K562 (cell line): ENCODE results near the gene INTS1. TPM values are rescaled to one million over a fixed set of nuclear protein-coding genes. Genes with fewer than 3 reads are reported as not detected.

Source experiments
- ATAC-seq: fragments of 200-7000 bp; cut with Tn5 transposase; 3 replicates; pipeline ENCODE4 v1.9.1; 2020; ENCODE audit warnings: moderate library complexity
- BruUV-seq: library from RNA; stranded (reverse); fragments of 400-500 nt; replicated peaks from 2 replicates; lab custom pipeline; 2021; lab: Mats Ljungman, UMichigan
- CTCF ChIA-PET: fragments of 300-600 bp; formaldehyde crosslinking; extraction: SDS; loops from one replicate; lab custom pipeline; 2021; ENCODE audit warnings: low intra/inter-chr PET ratio; lab: Yijun Ruan, JAX
- POLR2A ChIA-PET: fragments of 300-600, 350-650 bp; sonication (Branson Sonifier 250); formaldehyde crosslinking; extraction: SDS; loops from one replicate; lab custom pipeline; 2021; ENCODE audit warnings: antibody characterized with exemption, inconsistent platforms; lab: Yijun Ruan, JAX
- DNase-seq, 4 experiments: peaks; one replicate each; pipeline versions ENCODE4 v3.0.0 to v3.0.0-alpha.2; 2011 to 2018; ENCODE audit warnings: low spot score in 3 of 4, mixed read lengths in 3 of 4; ENCODE audit errors: extremely low read depth in 1 of 4
- FAIRE-seq: peaks from 2 replicates; lab custom pipeline; 2011; peaks lifted over from hg19 to GRCh38; lab: Jason Lieb, UNC
- H2AFZ ChIP-seq: 2 replicates; pipeline ENCODE4 v1.6.0; 2011; ENCODE audit warnings: low read depth, low read length, control low read depth, inconsistent platforms
- H3K27ac ChIP-seq: fragments of 200-600 bp; 3 replicates; pipeline ENCODE4 v1.8.0; 2011; ENCODE audit warnings: low read depth, mild to moderate bottlenecking, control low read depth, inconsistent platforms, low read length, moderate library complexity, mixed read lengths; ENCODE audit errors: extremely low read depth
- H3K27me3 ChIP-seq, 2 experiments: fragments of 300-600 bp in 1 of 2; 2 replicates in 1 of 2; 3 replicates in 1 of 2; pipeline versions ENCODE4 v1.6.0 to v1.8.0; 2011; ENCODE audit warnings: inconsistent platforms in 2 of 2, low read length in 2 of 2, mild to moderate bottlenecking in 1 of 2, mixed read lengths in 1 of 2, moderate library complexity in 1 of 2; ENCODE audit not compliant: control insufficient read depth in 2 of 2, insufficient read depth in 2 of 2
- H3K36me3 ChIP-seq: fragments of 300-600 bp; 3 replicates; pipeline ENCODE4 v1.8.0; 2011; ENCODE audit warnings: mild to moderate bottlenecking, low read length, inconsistent platforms; ENCODE audit not compliant: control insufficient read depth, insufficient read depth
- H3K4me1 ChIP-seq, 2 experiments: fragments of 200-600 bp in 1 of 2; replicated peaks in 1 of 2; 2 replicates in 1 of 2; 3 replicates in 1 of 2; pipeline versions ENCODE4 v1.5.1 to v1.8.0; 2011; ENCODE audit warnings: inconsistent platforms in 2 of 2, low read length in 2 of 2, mild to moderate bottlenecking in 1 of 2, mixed read lengths in 1 of 2, moderate library complexity in 1 of 2; ENCODE audit not compliant: control insufficient read depth in 2 of 2, insufficient read depth in 2 of 2
- H3K4me2 ChIP-seq: 2 replicates; pipeline ENCODE4 v1.6.1; 2011; ENCODE audit warnings: low read length, control low read depth, inconsistent platforms, mixed read lengths; ENCODE audit not compliant: insufficient read depth
- H3K4me3 ChIP-seq: fragments of 200-600 bp; sonication (generic), shearing (Covaris generic); 2 replicates; pipeline ENCODE4 v1.5.1; 2016; ENCODE audit warnings: control low read depth, inconsistent platforms
- H3K79me2 ChIP-seq: fragments of 200-600 bp; 3 replicates; pipeline ENCODE4 v1.8.0; 2011; ENCODE audit warnings: low read length, inconsistent platforms; ENCODE audit not compliant: control insufficient read depth, insufficient read depth
- H3K9ac ChIP-seq, 2 experiments: 2 replicates each; pipeline versions ENCODE4 v1.6.0 to v1.6.1; 2011; ENCODE audit warnings: low read depth in 2 of 2, low read length in 2 of 2, control low read depth in 1 of 2, inconsistent platforms in 1 of 2, mild to moderate bottlenecking in 1 of 2, mixed read lengths in 1 of 2; ENCODE audit not compliant: insufficient read depth in 1 of 2
- H3K9me1 ChIP-seq: one replicate; pipeline ENCODE4 v1.6.0; 2011; ENCODE audit warnings: inconsistent platforms, mild to moderate bottlenecking, low read length, moderate library complexity; ENCODE audit not compliant: control insufficient read depth, insufficient read depth
- H3K9me3 ChIP-seq: replicated peaks from 2 replicates; pipeline ENCODE4 v1.5.1; 2011; ENCODE audit warnings: low read depth, low read length, inconsistent platforms; ENCODE audit not compliant: control insufficient read depth, insufficient read depth
- H4K20me1 ChIP-seq: replicated peaks from 2 replicates; pipeline ENCODE4 v1.6.1; 2011; ENCODE audit warnings: low read length, inconsistent platforms, mixed read lengths; ENCODE audit not compliant: control insufficient read depth, insufficient read depth
- CHD7 ChIP-seq: fragments of 200-600 bp; sonication (generic); IDR thresholded peaks from one replicate; pipeline ENCODE4 v1.6.1; 2012; ENCODE audit warnings: mild to moderate bottlenecking, low read depth, low read length, inconsistent platforms
- FOS ChIP-seq: IDR thresholded peaks from 3 replicates; pipeline ENCODE4 v1.6.1; 2011; ENCODE audit not compliant: insufficient read length; ENCODE audit errors: extremely low read depth
- POLR2G ChIP-seq: fragments of 200-400 bp; formaldehyde crosslinking; IDR thresholded peaks from 2 replicates; pipeline ENCODE4 v1.6.1; 2017; ENCODE audit warnings: low read depth, mild to moderate bottlenecking, antibody characterized with exemption, low read length, moderate library complexity
- RBM22 ChIP-seq: fragments of 200-400 bp; formaldehyde crosslinking; IDR thresholded peaks from 2 replicates; pipeline ENCODE4 v1.6.1; 2018; ENCODE audit warnings: low read length, low read depth; ENCODE audit not compliant: poor library complexity, severe bottlenecking
- TFAP4 ChIP-seq: sonication (generic); formaldehyde crosslinking; IDR thresholded peaks from 2 replicates; pipeline ENCODE4 v1.8.0; 2022; ENCODE audit warnings: missing genetic modification reagents, mild to moderate bottlenecking, moderate library complexity, borderline replicate concordance
- ZNF586 ChIP-seq: fragments of 450-650 bp; formaldehyde crosslinking; conservative IDR thresholded peaks from 2 replicates; pipeline ENCODE4 v1.4.0; 2020; ENCODE audit warnings: mild to moderate bottlenecking, moderate library complexity
- ZNF778 ChIP-seq: fragments of 450-650 bp; formaldehyde crosslinking; IDR thresholded peaks from 2 replicates; pipeline ENCODE4 v1.4.0; 2020; ENCODE audit warnings: mild to moderate bottlenecking, moderate library complexity
- WGBS: fragments of 100-300 bp; shearing (Covaris generic); methylation state at CpG from one replicate; pipeline ENCODE4 v1.1.6; 2016; ENCODE audit warnings: low coverage, mixed read lengths; ENCODE audit not compliant: insufficient coverage; ENCODE audit errors: missing lambda C conversion rate; 5-methylcytosine and 5-hydroxymethylcytosine counted together
- in situ Hi-C: fragments of 300-500 bp; cut with MboI; formaldehyde crosslinking; loops from 4 replicates; pipeline ENCODE4 v1.15.0; 2018; ENCODE audit warnings: inconsistent platforms, mixed read lengths
- intact Hi-C: fragments of 100-400 bp; cut with micrococcal nuclease; formaldehyde crosslinking; loops from 2 replicates; pipeline ENCODE4 v1.14.2; 2022
- polyA plus RNA-seq, 8 experiments: library from polyadenylated mRNA; depleted of rRNA in 4 of 8; stranded (reverse) in 5 of 8; unstranded in 3 of 8; fragments of >200 nt; fragmentation: Nextera tagmentation in 2 of 8; fragmentation: Illumina TruSeq in 1 of 8; extraction: Ambion mirVana in 2 of 8; extraction: Trizol in 1 of 8; gene quantifications; 2 replicates each; pipeline versions ENCODE4 v1.2.1 to v1.2.3, GENCODE V29; 2011 to 2014; ENCODE audit warnings: inconsistent platforms in 1 of 8, missing spikeins in 1 of 8
- total RNA-seq, 7 experiments: library from RNA; depleted of rRNA in 6 of 7; stranded (reverse); fragments of >200 nt in 6 of 7; fragmentation: Illumina TruSeq in 2 of 7; extraction: Trizol in 2 of 7; gene quantifications; 2 replicates each; pipeline versions ENCODE4 v1.2.1 to v1.2.3, GENCODE V29; 2011 to 2021; ENCODE audit warnings: low replicate concordance in 1 of 7

Gene INTS1
- total and polyA plus RNA-seq, 9 of the 15 experiments (the other 6 are each of a cell fraction or from before 2014, with no cell fraction given), result 0.34 to 119 (median 18.5) TPM

- H3K9me1 ChIP-seq, result peaks cover 3% of the 10 kb centered on the region
- ChIA-PET POLR2A (interaction anchor here (1.1 kb wide), 1 partner anchor 16 kb away, joined by 3 read pairs; no protein-coding TSS in a partner anchor), CTCF (interaction anchor here (0.6 to 2.2 kb wide), 5 partner anchors 40 to 439 kb away, joined by 3 to 13 read pairs (median 5); no protein-coding TSS in a partner anchor)
- DNase-seq (no peak), FAIRE-seq (no peak), ATAC-seq (no peak)
- H3K27me3 ChIP-seq, result no peaks in the 10 kb centered on the region
- WGBS, result 77% methylated on average over 25 of the region's 25 CpGs
- peaks cover 6 to 70% of the 10 kb centered on the region in 2 experiments; a peak in 3 of 5 replicates for H3K4me1 ChIP-seq
- peak; percentile 16 for TF ChIP-seq RBM22
- TF ChIP-seq ZNF586 (CRISPR knock-in tag), result no peak
- no peak for TF ChIP-seq ZNF778 (CRISPR knock-in tag)
- TF ChIP-seq FOS, result no peak
- no peak for TF ChIP-seq CHD7
- peak; percentile 25; the same call in 1 of the 2 replicates for TF ChIP-seq POLR2G
- TF ChIP-seq TFAP4 (CRISPR knock-in tag), result 0 out of 2 replicates have a peak, but pooled peaks have one; percentile 9
- peaks cover 39% of the 10 kb centered on the region; the same call in 1 of the 3 replicates for H3K36me3 ChIP-seq
- H3K9me3 ChIP-seq, result no peaks in the 10 kb centered on the region
- intact Hi-C loops, result loop anchor here (2.0 kb wide), 1 partner anchor 41 kb away; no protein-coding TSS in a partner anchor
- H4K20me1 ChIP-seq, result peaks cover 12% of the 10 kb centered on the region; the same call in 1 of the 2 replicates
- in situ Hi-C loops, result loop anchor here (5.0 kb wide), 1 partner anchor 34 kb away; no protein-coding TSS in a partner anchor
- BruUV-seq, result no TSS peak
- H3K4me3 ChIP-seq, result no peak overlapping the region
- no peaks in the 10 kb centered on the region for H3K79me2 ChIP-seq
- no peak overlapping the region for H3K4me2 ChIP-seq
- peak overlapping the region in 1 of 2 experiments; percentile 66; a peak in 2 of 4 replicates for H3K9ac ChIP-seq
- H2AFZ ChIP-seq, result no peak overlapping the region
- H3K27ac ChIP-seq, result no peak overlapping the region
These were observed 70.9 kb downstream of the INTS1 start for GRCh38 chr7:1433128-1433920.
